ENCODE data around the gene HOXD8.

HOXD8 gene

DNA sequence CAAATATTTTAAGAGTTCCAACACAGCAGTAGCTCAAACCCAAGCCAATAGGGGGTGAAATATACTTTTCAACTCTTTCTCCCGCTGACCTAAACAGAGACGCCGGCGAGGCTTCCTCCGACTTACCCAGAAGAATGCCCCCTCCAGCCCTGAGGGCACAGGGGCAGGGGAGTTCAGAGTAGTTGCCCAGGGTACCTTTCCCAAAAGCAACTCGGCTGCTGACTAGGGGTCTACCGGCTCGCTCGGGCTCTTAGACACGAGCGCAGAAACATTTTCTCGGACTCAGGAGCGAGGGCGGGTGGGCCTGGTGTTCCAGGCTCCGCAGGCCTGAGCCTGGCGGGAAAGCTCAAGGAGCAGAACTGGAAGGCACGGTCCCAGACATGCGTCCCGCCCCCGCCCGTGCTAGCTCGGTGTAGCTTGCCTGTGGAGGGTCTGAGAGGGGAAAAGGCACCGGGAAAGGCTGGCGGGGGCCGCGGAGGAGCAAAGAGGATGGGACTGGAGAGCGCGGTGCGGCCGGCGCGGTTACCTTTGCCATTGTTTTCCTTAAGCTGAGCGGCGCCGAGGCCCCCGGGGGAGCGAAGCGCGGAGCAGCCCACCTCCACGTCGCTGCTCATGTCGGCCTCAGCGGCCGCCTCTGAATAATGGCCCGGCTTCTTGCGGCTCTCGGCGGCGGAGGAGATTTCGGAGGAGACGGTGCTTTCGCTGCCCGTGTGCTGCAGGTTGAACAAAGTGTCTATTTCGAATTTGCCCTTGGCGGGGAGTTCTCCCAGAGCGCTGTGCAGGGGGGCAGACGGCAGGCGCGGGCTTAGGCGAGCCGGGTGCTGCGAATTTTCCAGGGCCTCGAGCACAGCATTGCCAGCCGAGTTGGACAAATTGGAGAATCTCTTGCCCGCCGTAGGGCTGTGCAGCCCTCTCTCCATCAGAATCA, 46.4 kb upstream of the HOXD8 start:
- no peaks in the 10 kb centered on the region for H4K20me1 ChIP-seq (ENCODE audit: low read depth, low read length)
- no peak overlapping the region for H3K9ac ChIP-seq (ENCODE audit: low read length)
- H3K36me3 ChIP-seq (ENCODE audit: low read length): no peaks in the 10 kb centered on the region
- H3K79me2 ChIP-seq (ENCODE audit: insufficient read depth, low read length): no peaks in the 10 kb centered on the region
- no peaks in the 10 kb centered on the region for H3K9me2 ChIP-seq (replicated peaks; ENCODE audit: insufficient read depth, low read length)
- H3K9me3 ChIP-seq (ENCODE audit: insufficient read depth, low read length): no peaks in the 10 kb centered on the region
- no peak overlapping the region for H3K4me2 ChIP-seq (ENCODE audit: low read depth, low read length, poor library complexity, severe bottlenecking)
- H2AFZ ChIP-seq (ENCODE audit: low read depth, low read length, severe bottlenecking): no peak overlapping the region
- no peak overlapping the region for H3K4me3 ChIP-seq (ENCODE audit: insufficient read depth, low read length, poor library complexity, severe bottlenecking)
- TF ChIP-seq, protein P1, sequence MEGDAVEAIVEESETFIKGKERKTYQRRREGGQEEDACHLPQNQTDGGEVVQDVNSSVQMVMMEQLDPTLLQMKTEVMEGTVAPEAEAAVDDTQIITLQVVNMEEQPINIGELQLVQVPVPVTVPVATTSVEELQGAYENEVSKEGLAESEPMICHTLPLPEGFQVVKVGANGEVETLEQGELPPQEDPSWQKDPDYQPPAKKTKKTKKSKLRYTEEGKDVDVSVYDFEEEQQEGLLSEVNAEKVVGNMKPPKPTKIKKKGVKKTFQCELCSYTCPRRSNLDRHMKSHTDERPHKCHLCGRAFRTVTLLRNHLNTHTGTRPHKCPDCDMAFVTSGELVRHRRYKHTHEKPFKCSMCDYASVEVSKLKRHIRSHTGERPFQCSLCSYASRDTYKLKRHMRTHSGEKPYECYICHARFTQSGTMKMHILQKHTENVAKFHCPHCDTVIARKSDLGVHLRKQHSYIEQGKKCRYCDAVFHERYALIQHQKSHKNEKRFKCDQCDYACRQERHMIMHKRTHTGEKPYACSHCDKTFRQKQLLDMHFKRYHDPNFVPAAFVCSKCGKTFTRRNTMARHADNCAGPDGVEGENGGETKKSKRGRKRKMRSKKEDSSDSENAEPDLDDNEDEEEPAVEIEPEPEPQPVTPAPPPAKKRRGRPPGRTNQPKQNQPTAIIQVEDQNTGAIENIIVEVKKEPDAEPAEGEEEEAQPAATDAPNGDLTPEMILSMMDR (IDR thresholded peaks at IDR 0.05; ENCODE audit: insufficient read depth, low read length, poor library complexity, severe bottlenecking): no peak
- no peak for TF ChIP-seq EZH2phosphoT487 (conservative IDR thresholded peaks at IDR 0.05; ENCODE audit: low read length)
- no peak overlapping the region for H3K27ac ChIP-seq (ENCODE audit: low read depth, low read length)
- H3F3A ChIP-seq (ENCODE audit: insufficient read depth): no peaks in the 10 kb centered on the region
- H3K27me3 ChIP-seq (ENCODE audit: low read length): no peaks in the 10 kb centered on the region

DNA sequence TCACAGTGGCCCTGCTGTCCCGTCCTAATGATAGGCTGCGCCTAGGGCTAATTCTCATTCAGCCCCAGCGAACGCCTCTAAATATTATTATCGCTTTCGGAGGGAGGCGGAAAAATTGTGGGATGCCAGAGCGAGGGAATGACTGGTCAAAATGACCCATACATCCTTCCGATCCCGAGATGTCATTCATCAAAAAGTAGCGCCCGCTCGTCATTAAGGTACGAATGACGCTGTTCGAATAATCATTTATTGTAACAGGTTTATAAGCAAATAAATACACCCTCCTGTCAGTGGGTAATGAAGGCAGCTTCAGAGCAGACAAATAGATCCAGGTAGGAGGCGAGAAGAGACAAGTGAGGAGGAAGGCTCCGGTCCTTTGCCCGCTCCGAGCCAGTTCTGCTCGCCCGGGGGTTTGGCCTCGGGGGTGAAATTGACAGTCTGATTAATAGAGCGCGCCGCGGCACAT, 45.7 kb upstream of the HOXD8 start, which contains the start of gene EVX2:
EVX2 (minus strand) TSS at position 167 of the 466 bp plus-strand sequence. CDS start 186 bp downstream, outside the sequence.
- H3K27me3 ChIP-seq (ENCODE audit: low read length): no peaks in the 10 kb centered on the region
- H3K79me2 ChIP-seq (ENCODE audit: insufficient read depth, low read length): no peaks in the 10 kb centered on the region
- no peak within 1 kb of the TSS for H3K4me2 ChIP-seq (ENCODE audit: low read depth, low read length, poor library complexity, severe bottlenecking)
- H2AFZ ChIP-seq (ENCODE audit: low read depth, low read length, severe bottlenecking): no peak within 1 kb of the TSS
- no peaks in the 10 kb centered on the region for H3F3A ChIP-seq (ENCODE audit: insufficient read depth)
- TF ChIP-seq, protein P1 (IDR thresholded peaks at IDR 0.05; ENCODE audit: insufficient read depth, low read length, poor library complexity, severe bottlenecking): no peak
- TF ChIP-seq EZH2phosphoT487 (conservative IDR thresholded peaks at IDR 0.05; ENCODE audit: low read length): no peak
- no peaks in the 10 kb centered on the region for H4K20me1 ChIP-seq (ENCODE audit: low read depth, low read length)
- H3K9me3 ChIP-seq (ENCODE audit: insufficient read depth, low read length): no peaks in the 10 kb centered on the region
- H3K9me2 ChIP-seq (replicated peaks; ENCODE audit: insufficient read depth, low read length): no peaks in the 10 kb centered on the region
- H3K9ac ChIP-seq (ENCODE audit: low read length): no peak within 1 kb of the TSS
- no peaks in the 10 kb centered on the region for H3K36me3 ChIP-seq (ENCODE audit: low read length)
- no peak within 1 kb of the TSS for H3K4me3 ChIP-seq (ENCODE audit: insufficient read depth, low read length, poor library complexity, severe bottlenecking)
- no peak within 1 kb of the TSS for H3K27ac ChIP-seq (ENCODE audit: low read depth, low read length)

GRCh38 chr2:176084611-176085119, 44.8 kb upstream of the HOXD8 start:
- Histone ChIP-seq H3K4me2 (ENCODE audit: low read depth, low read length, poor library complexity, severe bottlenecking) (no peak overlapping the region), H3K4me3 (ENCODE audit: insufficient read depth, low read length, poor library complexity, severe bottlenecking) (no peak overlapping the region), H3K36me3 (ENCODE audit: low read length) (no peaks in the 10 kb centered on the region), H4K20me1 (ENCODE audit: low read depth, low read length) (no peaks in the 10 kb centered on the region), H3K9ac (ENCODE audit: low read length) (no peak overlapping the region), H3F3A (ENCODE audit: insufficient read depth) (no peaks in the 10 kb centered on the region), H2AFZ (ENCODE audit: low read depth, low read length, severe bottlenecking) (no peak overlapping the region), H3K27me3 (ENCODE audit: low read length) (no peaks in the 10 kb centered on the region), H3K79me2 (ENCODE audit: insufficient read depth, low read length) (no peaks in the 10 kb centered on the region), H3K9me2 (replicated peaks; ENCODE audit: insufficient read depth, low read length) (no peaks in the 10 kb centered on the region), H3K27ac (ENCODE audit: low read depth, low read length) (no peak overlapping the region), H3K9me3 (ENCODE audit: insufficient read depth, low read length) (no peaks in the 10 kb centered on the region)
- no peak for TF ChIP-seq EZH2phosphoT487 (conservative IDR thresholded peaks at IDR 0.05; ENCODE audit: low read length)
- TF ChIP-seq, protein P1 (IDR thresholded peaks at IDR 0.05; ENCODE audit: insufficient read depth, low read length, poor library complexity, severe bottlenecking): no peak
